Activated naive CD8-positive, alpha-beta T cell treated with anti-CD3 and anti-CD28 coated beads, Interleukin-2, amount 10 ng/mL, durations not matched to agents 7 days and 5 days (primary cell): Measurements from ENCODE around the gene TBC1D10A. TPM values are rescaled to one million over a fixed set of nuclear protein-coding genes. Genes with fewer than 3 reads are reported as not detected.

ENCODE experiments used
- ATAC-seq: fragments of 150-1000 bp; cut with Tn5 transposase; one replicate; pipeline ENCODE4 v1.10.0; 2021; ENCODE audit warnings: low read depth, moderate library complexity
- POLR2A ChIA-PET: fragments of 350-600 bp; sonication (Branson Sonifier 250); formaldehyde crosslinking; loops from one replicate; lab custom pipeline; 2021; ENCODE audit warnings: antibody characterized with exemption; lab: Charles Lee
- DNase-seq: peaks from one replicate; pipeline ENCODE4 v3.0.0; 2021
- H3K27ac Mint-ChIP-seq: one replicate; pipeline ENCODE4 v1.8.0; 2022; ENCODE audit warnings: mild to moderate bottlenecking, mixed read lengths
- H3K27me3 Mint-ChIP-seq: one replicate; pipeline ENCODE4 v1.8.0; 2022; ENCODE audit warnings: mild to moderate bottlenecking, moderate library complexity, mixed read lengths
- H3K36me3 Mint-ChIP-seq: one replicate; pipeline ENCODE4 v1.8.0; 2021; ENCODE audit warnings: mild to moderate bottlenecking, mixed read lengths
- H3K4me1 Mint-ChIP-seq: one replicate; pipeline ENCODE4 v1.8.0; 2021; ENCODE audit warnings: mixed read lengths
- H3K4me3 Mint-ChIP-seq: one replicate; pipeline ENCODE4 v1.8.0; 2022; ENCODE audit warnings: mild to moderate bottlenecking, moderate library complexity, mixed read lengths
- H3K9me3 Mint-ChIP-seq: one replicate; pipeline ENCODE4 v1.8.0; 2021; ENCODE audit warnings: mixed read lengths
- total RNA-seq, 2 experiments: library from RNA; stranded (reverse); gene quantifications; one replicate each; pipeline ENCODE4 v1.2.3, GENCODE V29; 2021

TBC1D10A gene
- total RNA-seq, 2 experiments from 2014 or later = 54.0 to 54.2 TPM

DNA sequence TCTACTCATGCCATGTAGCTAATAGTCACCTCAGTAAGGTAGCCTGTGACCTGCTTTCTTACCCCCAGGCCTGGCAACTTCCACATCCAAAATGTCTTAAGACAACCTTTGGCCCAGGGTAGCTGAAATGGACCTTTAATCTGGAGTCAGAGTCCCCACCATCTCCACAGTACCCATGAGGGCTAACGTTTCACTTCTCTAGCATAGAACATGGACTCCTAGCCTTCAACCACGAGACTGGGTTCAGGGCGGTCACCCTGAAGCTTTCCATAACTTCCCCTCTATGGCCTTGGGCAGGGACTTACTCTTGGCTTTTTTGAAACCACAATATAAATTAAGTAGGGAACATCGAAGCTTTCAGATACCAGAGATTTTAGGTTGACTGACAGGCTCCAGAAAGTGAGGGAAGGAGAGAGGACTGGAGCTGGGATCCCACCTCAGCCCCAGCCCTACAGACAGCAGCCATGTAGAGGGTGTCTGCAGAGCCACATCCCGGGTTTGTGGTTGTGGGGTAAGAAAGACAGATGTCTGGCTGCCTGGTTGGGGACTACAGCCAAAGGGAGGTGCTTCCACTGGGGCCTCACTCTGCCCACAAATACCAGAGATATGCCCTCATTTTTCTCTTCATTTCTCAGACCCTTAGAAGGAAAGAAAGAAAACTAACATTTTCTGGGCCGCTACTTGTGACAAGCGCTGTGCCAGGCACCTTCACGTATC is 2.6 kb downstream of the TBC1D10A start:
- POLR2A ChIA-PET = interaction anchor here (1.9 to 9.8 kb wide), 4 partner anchors 10 to 34 kb away, joined by 12 to 160 read pairs (median 62); partner anchors contain the start of genes CASTOR1, CCDC157 and SF3A1
- Mint-ChIP-seq H3K4me3 (peak overlapping the region; percentile 95), H3K36me3 (peaks cover 49% of the 10 kb centered on the region), H3K27ac (peak overlapping the region; percentile 86), H3K27me3 (no peaks in the 10 kb centered on the region), H3K9me3 (no peaks in the 10 kb centered on the region), H3K4me1 (peaks cover 53% of the 10 kb centered on the region)
- ATAC-seq (peak; percentile 35), DNase-seq (peak; percentile 66)

DNA sequence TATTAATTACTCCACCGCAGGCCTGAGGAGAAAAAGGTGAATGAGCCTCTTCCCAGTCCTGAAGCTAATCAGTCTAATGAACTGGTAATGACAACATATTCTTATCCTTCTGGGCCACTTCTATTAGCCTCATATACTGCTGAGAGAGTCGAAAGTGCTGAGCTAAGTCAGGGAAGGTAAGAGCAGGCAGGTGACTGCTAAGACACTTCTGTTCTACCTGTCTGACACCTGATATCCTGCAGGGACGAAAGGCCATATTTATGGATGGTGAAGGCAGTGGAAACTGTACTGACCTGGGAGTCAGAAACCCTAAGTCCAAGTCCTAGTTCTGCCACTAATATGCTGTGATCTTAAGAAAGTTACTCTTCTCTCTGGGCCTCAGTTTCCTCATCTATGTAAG is 3.5 kb downstream of the TBC1D10A start:
- Mint-ChIP-seq H3K27me3 (no peaks in the 10 kb centered on the region), H3K9me3 (no peaks in the 10 kb centered on the region), H3K36me3 (peaks cover 54% of the 10 kb centered on the region), H3K27ac (no peak overlapping the region), H3K4me3 (no peak overlapping the region), H3K4me1 (peaks cover 60% of the 10 kb centered on the region)
- ATAC-seq (no peak), DNase-seq (no peak)
- POLR2A ChIA-PET = interaction anchor here (1.9 to 9.8 kb wide), 3 partner anchors 9 to 33 kb away, joined by 12 to 160 read pairs (median 80); partner anchors contain the start of gene CASTOR1

DNA sequence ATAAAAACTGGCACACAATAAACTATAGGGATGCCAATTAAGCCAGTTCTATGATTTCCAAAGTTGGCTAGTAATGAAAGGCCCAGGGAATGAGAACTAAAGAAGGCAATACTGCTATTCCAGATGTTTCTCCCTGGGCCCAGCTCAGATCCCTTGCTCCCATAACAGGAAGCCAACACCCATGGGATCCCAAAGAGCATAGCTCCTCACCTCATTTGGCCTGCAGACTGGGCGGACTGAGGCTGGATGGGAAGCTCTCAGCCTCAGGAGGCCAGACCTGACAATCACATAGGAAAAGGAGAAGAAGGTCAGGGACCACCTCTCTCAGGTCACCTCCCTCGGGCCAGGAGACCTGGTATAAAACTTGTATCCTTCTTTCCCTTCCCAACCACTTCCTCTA is 5.3 kb downstream of the TBC1D10A start:
- no peaks in the 10 kb centered on the region for H3K27me3 Mint-ChIP-seq
- DNase-seq (no peak), ATAC-seq (no peak)
- peaks cover 59% of the 10 kb centered on the region for H3K36me3 Mint-ChIP-seq
- no peak overlapping the region for H3K4me3 Mint-ChIP-seq
- POLR2A ChIA-PET = interaction anchor here (0.7 to 9.8 kb wide), 4 partner anchors 8 to 102 kb away, joined by 3 to 160 read pairs (median 4); no protein-coding TSS in a partner anchor
- H3K4me1 Mint-ChIP-seq = peaks cover 61% of the 10 kb centered on the region
- no peak overlapping the region for H3K27ac Mint-ChIP-seq
- no peaks in the 10 kb centered on the region for H3K9me3 Mint-ChIP-seq

DNA sequence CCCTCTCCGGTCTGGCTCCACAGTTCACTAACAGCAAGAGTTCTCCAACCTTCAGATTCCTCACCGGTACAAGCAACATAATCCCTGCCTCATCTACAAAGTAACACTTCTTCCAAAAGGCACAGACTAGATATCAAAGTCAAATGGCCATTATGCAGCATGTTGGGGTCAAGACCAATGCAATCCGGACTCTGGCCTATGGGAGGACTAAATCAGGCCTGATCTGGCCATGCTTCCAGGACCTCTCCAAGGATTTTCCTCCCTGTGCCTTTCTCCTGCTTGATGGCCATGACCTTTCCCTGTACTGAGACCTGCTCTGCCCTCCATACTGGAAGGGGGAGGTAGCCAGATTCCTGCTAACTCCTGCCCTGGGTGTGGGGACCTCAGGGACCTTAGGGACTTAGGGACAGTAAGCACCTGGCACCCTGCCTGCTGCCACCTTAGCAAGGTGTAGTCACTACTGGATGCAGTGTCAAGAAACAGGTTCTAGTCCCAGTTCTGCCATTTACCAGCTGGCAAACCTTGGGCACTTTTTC is 6.7 kb downstream of the TBC1D10A start:
- Mint-ChIP-seq H3K27ac (peak overlapping the region; percentile 42), H3K36me3 (peaks cover 60% of the 10 kb centered on the region), H3K9me3 (no peaks in the 10 kb centered on the region), H3K4me3 (no peak overlapping the region), H3K27me3 (no peaks in the 10 kb centered on the region), H3K4me1 (peaks cover 65% of the 10 kb centered on the region)
- no peak for ATAC-seq
- POLR2A ChIA-PET = interaction anchor here (9.8 kb wide), 1 partner anchor 14 kb away, joined by 160 read pairs; no protein-coding TSS in a partner anchor
- DNase-seq = no peak

DNA sequence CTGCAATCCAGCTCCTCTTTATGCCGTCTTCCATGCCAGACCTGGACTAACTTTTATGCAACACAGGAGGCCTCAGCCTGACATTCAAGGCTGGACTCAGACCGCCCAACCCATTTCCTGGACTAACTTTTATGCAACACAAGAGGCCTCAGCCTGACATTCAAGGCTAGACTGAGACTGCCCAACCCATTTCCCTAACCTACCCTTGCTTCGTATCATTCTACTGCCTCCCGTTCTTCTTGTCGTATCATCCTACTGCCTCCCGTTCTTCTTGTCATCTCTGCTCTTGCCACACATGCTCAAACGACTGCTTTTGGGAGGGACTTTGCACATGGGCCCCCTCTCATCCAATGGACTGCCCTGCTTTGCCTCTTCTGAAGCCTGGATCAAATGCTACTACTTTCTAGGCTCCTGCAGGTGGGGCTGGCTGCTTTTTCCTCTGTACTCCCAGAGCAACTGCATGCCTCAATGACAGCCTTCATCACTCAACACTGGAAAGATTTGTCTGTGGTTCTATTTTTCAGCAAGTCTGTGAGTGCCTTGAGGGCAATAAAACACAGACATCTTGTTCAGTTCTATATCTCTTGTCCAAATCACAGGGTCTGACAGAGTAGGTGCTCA is 7.8 kb downstream of the TBC1D10A start:
- Mint-ChIP-seq H3K36me3 (peaks cover 58% of the 10 kb centered on the region), H3K4me1 (peaks cover 60% of the 10 kb centered on the region), H3K9me3 (no peaks in the 10 kb centered on the region), H3K27ac (peak overlapping the region; percentile 45), H3K4me3 (no peak overlapping the region), H3K27me3 (no peaks in the 10 kb centered on the region)
- POLR2A ChIA-PET = interaction anchor here (0.8 to 9.8 kb wide), 2 partner anchors 13 to 30 kb away, joined by 3 to 160 read pairs; no protein-coding TSS in a partner anchor
- ATAC-seq (peak; percentile 24), DNase-seq (no peak)

DNA sequence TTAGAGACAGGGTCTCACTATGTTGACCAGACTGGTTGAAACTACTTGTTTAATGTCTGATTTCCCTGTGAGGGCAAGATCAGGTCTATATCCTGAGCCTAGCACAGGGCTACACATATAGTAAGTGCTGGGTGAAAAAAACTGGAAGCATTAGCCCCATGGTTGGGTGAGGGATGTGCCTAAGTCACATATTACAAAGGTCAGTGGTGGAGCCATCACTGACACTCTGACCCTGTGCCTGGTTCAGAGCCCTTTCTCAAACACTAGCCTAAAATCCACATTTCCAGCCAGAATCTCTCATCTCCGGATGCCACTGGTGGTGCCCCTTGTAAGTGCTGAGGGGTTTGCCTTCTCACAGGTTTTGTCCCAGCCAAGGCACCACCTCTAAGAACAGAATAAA is 9.0 kb downstream of the TBC1D10A start:
- no peak for ATAC-seq
- Mint-ChIP-seq H3K36me3 (peaks cover 52% of the 10 kb centered on the region), H3K4me3 (no peak overlapping the region), H3K27ac (no peak overlapping the region), H3K27me3 (no peaks in the 10 kb centered on the region), H3K9me3 (no peaks in the 10 kb centered on the region), H3K4me1 (peaks cover 60% of the 10 kb centered on the region)
- no peak for DNase-seq
- POLR2A ChIA-PET = interaction anchor here (1.6 to 2.1 kb wide), 3 partner anchors 9 to 15 kb away, joined by 3 to 9 read pairs (median 4); partner anchors contain the start of gene TBC1D10A

DNA sequence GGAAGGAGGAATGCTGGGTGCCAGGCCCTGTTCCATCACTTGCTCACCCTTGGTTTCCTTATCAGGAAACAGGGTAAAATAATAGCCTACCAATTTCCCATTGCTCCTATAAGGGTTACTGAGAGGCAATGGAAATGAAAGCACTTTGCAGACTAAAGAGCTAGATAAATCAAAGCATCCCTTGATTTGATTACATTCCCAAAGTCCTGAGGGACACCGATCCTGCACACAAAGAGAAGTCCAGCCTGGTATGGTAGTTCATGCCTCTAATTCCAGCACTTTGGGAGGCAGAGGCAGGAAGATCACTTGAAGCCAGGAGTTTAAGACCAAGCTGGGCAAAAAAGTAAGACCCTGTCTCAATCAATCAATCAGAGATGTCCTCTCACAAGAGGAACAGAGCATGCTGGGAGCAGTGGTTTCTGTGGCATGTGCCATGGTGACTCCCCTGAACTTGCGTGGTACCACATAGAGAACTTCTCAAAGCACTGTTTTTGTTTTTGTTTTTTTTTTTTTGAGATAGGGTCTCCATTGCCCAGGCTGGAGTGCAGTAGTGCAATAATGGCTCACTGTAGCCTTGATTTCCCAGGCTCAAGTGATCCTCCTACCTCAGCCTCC is 10.7 kb downstream of the TBC1D10A start:
- Mint-ChIP-seq H3K27me3 (no peaks in the 10 kb centered on the region), H3K36me3 (peaks cover 49% of the 10 kb centered on the region), H3K4me1 (peaks cover 67% of the 10 kb centered on the region), H3K9me3 (no peaks in the 10 kb centered on the region), H3K27ac (no peak overlapping the region), H3K4me3 (no peak overlapping the region)
- no peak for DNase-seq
- POLR2A ChIA-PET = interaction anchor here (1.1 to 2.9 kb wide), 5 partner anchors 8 to 14 kb away, joined by 3 to 12 read pairs (median 4); partner anchors contain the start of gene TBC1D10A
- ATAC-seq = no peak

DNA sequence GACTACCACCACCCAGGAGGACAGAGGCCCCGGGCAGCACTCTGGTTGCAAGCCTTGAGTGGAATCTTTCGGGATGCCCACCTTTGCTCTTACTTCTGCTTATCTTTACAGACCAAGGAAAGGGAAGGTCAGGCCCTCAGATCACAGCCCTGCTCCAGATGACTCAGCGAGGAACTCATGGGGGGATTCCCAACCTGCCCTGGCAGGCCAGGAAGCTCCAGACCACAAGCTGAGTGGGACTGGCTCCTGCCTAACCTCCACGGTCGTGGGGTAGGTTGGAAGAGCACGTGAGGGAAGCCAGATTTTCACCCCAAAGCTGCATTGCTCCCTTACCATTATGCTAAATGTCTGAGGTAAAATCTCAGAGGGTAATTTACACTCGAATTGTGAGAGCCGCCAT is 11.8 kb downstream of the TBC1D10A start:
- peak overlapping the region; percentile 35 for H3K27ac Mint-ChIP-seq
- DNase-seq (no peak), ATAC-seq (no peak)
- POLR2A ChIA-PET = interaction anchor here (0.9 to 3.1 kb wide), 3 partner anchors 9 to 24 kb away, joined by 3 to 18 read pairs (median 12); partner anchors contain the start of genes CASTOR1 and TBC1D10A
- H3K4me3 Mint-ChIP-seq = peak overlapping the region; percentile 16
- H3K4me1 Mint-ChIP-seq = peaks cover 76% of the 10 kb centered on the region
- H3K27me3 Mint-ChIP-seq = no peaks in the 10 kb centered on the region
- H3K9me3 Mint-ChIP-seq = no peaks in the 10 kb centered on the region
- peaks cover 50% of the 10 kb centered on the region for H3K36me3 Mint-ChIP-seq

DNA sequence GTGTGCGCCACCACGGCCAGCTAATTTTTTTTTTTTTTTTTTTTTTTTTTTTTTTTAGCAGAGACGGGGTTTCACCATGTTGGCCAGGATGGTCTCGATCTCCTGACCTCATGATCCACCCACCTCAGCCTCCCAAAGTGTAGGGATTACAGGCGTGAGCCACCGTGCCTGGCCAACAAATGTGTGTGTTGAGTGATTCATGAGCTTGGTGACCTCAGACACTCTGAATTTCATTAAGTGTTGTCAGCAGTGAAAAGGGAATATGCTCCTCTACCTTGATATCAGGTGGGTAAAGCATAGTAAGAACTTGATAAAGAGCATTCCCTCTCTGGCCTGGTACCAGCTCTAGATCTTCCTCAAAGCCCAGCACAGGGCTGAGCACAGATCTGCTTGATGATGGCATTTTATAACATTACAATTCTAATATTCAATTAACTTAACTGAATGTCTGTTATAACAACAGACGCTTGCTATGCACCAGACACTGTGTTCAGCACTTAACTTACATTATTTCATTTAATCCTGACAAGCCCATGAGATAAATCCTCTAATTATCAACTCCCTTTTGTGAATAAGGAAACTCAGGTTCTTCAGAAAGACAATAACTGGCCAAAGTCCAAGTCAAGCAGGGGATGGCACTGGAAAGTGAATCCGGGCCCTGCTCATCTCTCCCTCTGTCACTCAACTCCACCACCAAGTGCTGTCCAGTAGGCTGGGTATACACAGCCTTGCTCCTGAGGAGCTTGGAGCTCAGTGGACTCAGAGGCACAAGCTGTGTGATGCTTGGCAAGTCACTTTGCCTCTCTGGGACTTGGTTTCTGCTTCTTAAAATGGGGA is 13.0 kb downstream of the TBC1D10A start:
- POLR2A ChIA-PET = interaction anchor here (0.6 to 3.1 kb wide), 7 partner anchors 8 to 60 kb away, joined by 3 to 18 read pairs (median 5); partner anchors contain the start of genes CASTOR1 and TBC1D10A
- no peaks in the 10 kb centered on the region for H3K9me3 Mint-ChIP-seq
- peak overlapping the region; percentile 32 for H3K27ac Mint-ChIP-seq
- DNase-seq (no peak), ATAC-seq (no peak)
- no peaks in the 10 kb centered on the region for H3K27me3 Mint-ChIP-seq
- peaks cover 42% of the 10 kb centered on the region for H3K36me3 Mint-ChIP-seq
- peak overlapping the region; percentile 2 for H3K4me3 Mint-ChIP-seq
- peaks cover 72% of the 10 kb centered on the region for H3K4me1 Mint-ChIP-seq

DNA sequence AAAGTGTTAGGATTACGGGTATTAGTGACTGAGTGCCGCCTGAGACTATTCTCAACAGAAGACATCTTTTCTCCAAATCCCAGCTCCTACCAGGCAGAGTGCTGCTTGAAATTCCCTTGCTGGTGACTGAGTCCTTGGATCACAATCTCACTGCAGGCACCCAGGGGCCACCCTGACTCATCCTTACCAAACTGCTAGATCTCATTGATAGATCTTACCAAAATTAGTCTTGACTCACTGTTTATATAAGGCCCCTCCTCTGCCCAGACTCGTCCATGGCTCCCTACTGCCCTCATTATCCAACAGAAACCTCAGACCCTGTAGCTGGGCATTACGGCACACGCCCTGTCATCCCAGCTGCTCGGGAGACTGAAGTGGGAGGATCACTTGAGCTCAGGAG is 14.7 kb downstream of the TBC1D10A start:
- ATAC-seq = no peak
- POLR2A ChIA-PET = interaction anchor here (1.1 to 2.3 kb wide), 2 partner anchors 14 to 23 kb away, joined by 3 to 16 read pairs; partner anchors contain the start of genes CASTOR1 and TBC1D10A
- peak overlapping the region; percentile 63 for H3K27ac Mint-ChIP-seq
- H3K4me3 Mint-ChIP-seq = no peak overlapping the region
- DNase-seq = no peak
- no peaks in the 10 kb centered on the region for H3K9me3 Mint-ChIP-seq
- H3K4me1 Mint-ChIP-seq = peaks cover 75% of the 10 kb centered on the region
- no peaks in the 10 kb centered on the region for H3K27me3 Mint-ChIP-seq
- peaks cover 47% of the 10 kb centered on the region for H3K36me3 Mint-ChIP-seq

DNA sequence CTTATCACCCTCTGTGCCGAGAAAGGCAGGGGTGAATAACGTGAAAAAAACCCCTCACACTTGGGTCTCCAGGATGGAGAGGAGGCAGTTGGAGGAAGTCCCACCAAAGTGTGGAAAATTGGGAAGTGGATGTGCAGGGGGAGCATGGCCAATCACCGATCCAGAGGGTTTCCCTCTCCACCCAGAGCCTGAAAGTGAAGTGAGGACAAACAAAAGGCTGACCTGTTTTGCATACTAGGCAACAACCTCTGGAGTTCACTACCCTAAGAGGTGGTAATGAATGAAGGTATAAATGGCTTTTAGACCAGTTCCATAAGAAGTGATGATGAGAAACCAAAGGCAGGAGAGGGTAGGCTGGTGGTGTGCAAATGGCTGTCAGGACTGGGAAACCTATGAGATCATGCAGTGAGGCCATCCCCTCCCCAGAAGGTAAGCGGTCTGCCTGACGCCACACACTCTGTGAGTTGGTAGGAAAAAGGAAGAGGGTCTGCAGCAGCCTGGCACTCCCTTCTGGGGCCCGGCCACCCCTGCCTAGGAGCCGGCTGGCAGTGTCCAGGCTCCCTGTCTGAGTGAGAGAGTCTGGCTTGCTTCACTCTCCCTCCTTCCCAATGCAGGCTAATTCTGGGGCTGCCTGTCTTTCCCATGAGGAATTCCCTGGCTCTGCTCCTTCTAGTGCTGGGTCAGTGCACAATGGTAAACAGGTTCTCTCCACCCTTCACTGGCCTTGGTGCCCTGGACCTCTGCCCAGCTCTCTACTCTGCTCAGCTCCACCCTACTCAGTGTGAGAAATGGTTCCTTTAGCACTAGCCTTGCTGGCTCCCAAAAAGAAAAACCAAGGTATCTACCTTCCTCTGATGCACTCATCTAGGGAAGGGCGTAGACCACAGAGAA is 15.6 kb downstream of the TBC1D10A start:
- DNase-seq (no peak), ATAC-seq (no peak)
- H3K27me3 Mint-ChIP-seq = no peaks in the 10 kb centered on the region
- peaks cover 44% of the 10 kb centered on the region for H3K36me3 Mint-ChIP-seq
- peak overlapping the region; percentile 88 for H3K27ac Mint-ChIP-seq
- peak overlapping the region; percentile 20 for H3K4me3 Mint-ChIP-seq
- POLR2A ChIA-PET = interaction anchor here (0.6 to 9.4 kb wide), 5 partner anchors 12 to 92 kb away, joined by 3 to 160 read pairs (median 8); partner anchors contain the start of genes CASTOR1, CCDC157, SF3A1 and TBC1D10A
- peaks cover 79% of the 10 kb centered on the region for H3K4me1 Mint-ChIP-seq
- no peaks in the 10 kb centered on the region for H3K9me3 Mint-ChIP-seq
